Gastroesophageal sphincter (tissue), 4 donors: ENCODE results near the gene TSC22D4. TPM values are rescaled to one million over a fixed set of nuclear protein-coding genes. Genes with fewer than 3 reads are reported as not detected.
A peak's percentile ranks its signal among the peaks of the same experiment; 100 is the strongest.

Source experiments
- ATAC-seq: fragments of 150-250 bp; one replicate; pipeline ENCODE4 v1.9.1; 2016; ENCODE audit warnings: mild to moderate bottlenecking, moderate library complexity
- H3K27ac ChIP-seq, 4 donors: fragments of 200-600 bp; sonication (generic) in 3 of 4; 1 replicate in 3 of 4; 2 replicates in 1 of 4; pipeline ENCODE4 v1.5.1; 2016 to 2019
- H3K27me3 ChIP-seq: fragments of 200-600 bp; sonication (generic); one replicate; pipeline ENCODE4 v1.5.1; 2019
- H3K36me3 ChIP-seq, 2 donors: fragments of 200-600 bp; sonication (generic); one replicate each; pipeline ENCODE4 v1.5.1; 2019; ENCODE audit warnings: control low read depth in 1 of 2
- H3K4me1 ChIP-seq, 3 donors: fragments of 200-600 bp; sonication (generic); 1 replicate in 2 of 3; 2 replicates in 1 of 3; pipeline ENCODE4 v1.5.1; 2016 to 2019; ENCODE audit warnings: control low read depth in 2 of 3
- H3K4me3 ChIP-seq, 2 donors: fragments of 200-600 bp; sonication (generic); one replicate each; pipeline ENCODE4 v1.5.1; 2019; ENCODE audit warnings: mild to moderate bottlenecking in 1 of 2, moderate library complexity in 1 of 2
- H3K9me3 ChIP-seq, 3 donors: fragments of 200-600 bp; sonication (generic); one replicate each; pipeline ENCODE4 v1.5.1; 2017 to 2019; ENCODE audit warnings: control low read depth in 2 of 3
- EP300 ChIP-seq: sonication (generic); formaldehyde crosslinking; IDR thresholded peaks from one replicate; pipeline ENCODE4 v1.6.1; 2017; ENCODE audit warnings: antibody characterized with exemption, mild to moderate bottlenecking
- POLR2A ChIP-seq, 2 donors: fragments of 450-650 bp; IDR thresholded peaks; one replicate each; pipeline ENCODE4 v1.6.1; 2017; ENCODE audit warnings: antibody characterized with exemption in 2 of 2, mild to moderate bottlenecking in 2 of 2, moderate library complexity in 1 of 2
- POLR2AphosphoS5 ChIP-seq: sonication (generic); formaldehyde crosslinking; IDR thresholded peaks from one replicate; pipeline ENCODE4 v1.6.1; 2017; ENCODE audit warnings: antibody characterized with exemption
- WGBS, 2 donors: methylation state at CpG; one replicate each; pipeline ENCODE4 v1.1.5; 2018; ENCODE audit warnings: low coverage in 1 of 2; 5-methylcytosine and 5-hydroxymethylcytosine counted together
- total RNA-seq, 4 donors: library from RNA; depleted of rRNA; stranded (reverse); fragments of >200 nt; gene quantifications; one replicate each; pipeline ENCODE4 v1.1.0, GENCODE V29; 2016
- TF ChIP-seq, protein P1 (sequence below), 4 experiments: fragments of 200-600 bp in 2 of 4; fragments of 450-650 bp in 2 of 4; sonication (generic) in 1 of 4; IDR thresholded peaks; one replicate each; pipeline ENCODE4 v1.5.1; 2017 to 2019; ENCODE audit warnings: antibody characterized with exemption in 4 of 4, mild to moderate bottlenecking in 2 of 4, moderate library complexity in 2 of 4

Gene TSC22D4
- total RNA-seq, 4 donors from 2014 or later: 20.2 to 38.1 (median 26.1) TPM

DNA sequence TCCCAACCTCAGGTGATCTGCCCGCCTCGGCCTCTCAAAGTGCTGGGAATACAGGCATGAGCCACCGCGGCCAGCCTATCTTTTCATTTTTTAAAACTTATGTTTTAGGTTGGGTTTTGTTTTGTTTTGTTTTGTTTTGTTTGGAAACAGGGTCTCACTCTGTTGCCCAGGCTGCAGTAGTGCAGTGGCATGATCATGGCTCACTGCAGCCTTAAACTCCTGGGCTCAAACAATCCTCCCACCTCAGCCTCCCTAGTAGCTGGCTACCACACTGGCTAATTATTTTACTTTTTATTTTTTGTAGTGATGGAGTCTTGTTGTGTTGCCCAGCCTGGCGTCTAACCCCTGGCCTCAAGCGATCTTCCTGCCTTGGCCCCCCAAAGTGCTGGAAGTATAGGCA lies 40.6 kb upstream of the TSC22D4 start:
- Histone ChIP-seq H3K4me3 (no peak overlapping the region), H3K27ac (no peak overlapping the region), H3K9me3 (no peaks in the 10 kb centered on the region), H3K4me1 (peaks cover 0 to 11% (median 0%) of the 10 kb centered on the region in 3 donors), H3K36me3 (no peaks in the 10 kb centered on the region), H3K27me3 (peaks cover 4% of the 10 kb centered on the region)
- no peak for TF ChIP-seq POLR2AphosphoS5
- TF ChIP-seq POLR2A (IDR thresholded peaks at IDR 0.05): no peak
- TF ChIP-seq, protein P1, sequence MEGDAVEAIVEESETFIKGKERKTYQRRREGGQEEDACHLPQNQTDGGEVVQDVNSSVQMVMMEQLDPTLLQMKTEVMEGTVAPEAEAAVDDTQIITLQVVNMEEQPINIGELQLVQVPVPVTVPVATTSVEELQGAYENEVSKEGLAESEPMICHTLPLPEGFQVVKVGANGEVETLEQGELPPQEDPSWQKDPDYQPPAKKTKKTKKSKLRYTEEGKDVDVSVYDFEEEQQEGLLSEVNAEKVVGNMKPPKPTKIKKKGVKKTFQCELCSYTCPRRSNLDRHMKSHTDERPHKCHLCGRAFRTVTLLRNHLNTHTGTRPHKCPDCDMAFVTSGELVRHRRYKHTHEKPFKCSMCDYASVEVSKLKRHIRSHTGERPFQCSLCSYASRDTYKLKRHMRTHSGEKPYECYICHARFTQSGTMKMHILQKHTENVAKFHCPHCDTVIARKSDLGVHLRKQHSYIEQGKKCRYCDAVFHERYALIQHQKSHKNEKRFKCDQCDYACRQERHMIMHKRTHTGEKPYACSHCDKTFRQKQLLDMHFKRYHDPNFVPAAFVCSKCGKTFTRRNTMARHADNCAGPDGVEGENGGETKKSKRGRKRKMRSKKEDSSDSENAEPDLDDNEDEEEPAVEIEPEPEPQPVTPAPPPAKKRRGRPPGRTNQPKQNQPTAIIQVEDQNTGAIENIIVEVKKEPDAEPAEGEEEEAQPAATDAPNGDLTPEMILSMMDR (IDR thresholded peaks at IDR 0.05): no peak
- TF ChIP-seq EP300: no peak
- no peak for ATAC-seq
- 86 to 90% methylated on average over 5 to 6 of the region's 6 CpGs for WGBS, 2 donors

DNA sequence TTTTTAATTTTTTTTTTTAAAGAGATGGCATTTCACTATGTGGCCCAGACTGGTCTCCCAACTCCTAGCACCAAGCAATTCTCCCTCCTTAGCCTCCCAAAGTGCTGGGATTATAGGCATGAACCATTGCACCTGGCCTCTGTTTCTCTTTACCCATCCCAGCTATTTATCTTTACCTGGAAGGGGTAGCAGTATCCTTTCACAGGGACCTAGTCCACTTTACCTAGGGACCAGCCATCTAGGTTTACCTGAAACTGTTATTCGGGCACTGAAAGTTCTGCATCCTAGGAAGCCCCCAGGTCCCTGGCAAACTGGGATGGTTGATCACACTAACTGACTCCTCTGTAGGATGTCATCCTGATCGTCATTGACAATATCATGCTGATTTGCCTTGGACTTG lies 38.3 kb upstream of the TSC22D4 start:
- Histone ChIP-seq H3K4me3 (no peak overlapping the region), H3K27ac (no peak overlapping the region), H3K36me3 (no peaks in the 10 kb centered on the region), H3K27me3 (no peaks in the 10 kb centered on the region), H3K4me1 (peaks cover 0 to 11% (median 0%) of the 10 kb centered on the region in 3 donors), H3K9me3 (no peaks in the 10 kb centered on the region)
- no peak for TF ChIP-seq EP300
- no peak for TF ChIP-seq POLR2AphosphoS5
- no peak for TF ChIP-seq POLR2A (IDR thresholded peaks at IDR 0.05)
- TF ChIP-seq, protein P1 (IDR thresholded peaks at IDR 0.05): no peak
- 80 to 83% methylated on average over 2 of the region's 2 CpGs for WGBS, 2 donors
- ATAC-seq: no peak

DNA sequence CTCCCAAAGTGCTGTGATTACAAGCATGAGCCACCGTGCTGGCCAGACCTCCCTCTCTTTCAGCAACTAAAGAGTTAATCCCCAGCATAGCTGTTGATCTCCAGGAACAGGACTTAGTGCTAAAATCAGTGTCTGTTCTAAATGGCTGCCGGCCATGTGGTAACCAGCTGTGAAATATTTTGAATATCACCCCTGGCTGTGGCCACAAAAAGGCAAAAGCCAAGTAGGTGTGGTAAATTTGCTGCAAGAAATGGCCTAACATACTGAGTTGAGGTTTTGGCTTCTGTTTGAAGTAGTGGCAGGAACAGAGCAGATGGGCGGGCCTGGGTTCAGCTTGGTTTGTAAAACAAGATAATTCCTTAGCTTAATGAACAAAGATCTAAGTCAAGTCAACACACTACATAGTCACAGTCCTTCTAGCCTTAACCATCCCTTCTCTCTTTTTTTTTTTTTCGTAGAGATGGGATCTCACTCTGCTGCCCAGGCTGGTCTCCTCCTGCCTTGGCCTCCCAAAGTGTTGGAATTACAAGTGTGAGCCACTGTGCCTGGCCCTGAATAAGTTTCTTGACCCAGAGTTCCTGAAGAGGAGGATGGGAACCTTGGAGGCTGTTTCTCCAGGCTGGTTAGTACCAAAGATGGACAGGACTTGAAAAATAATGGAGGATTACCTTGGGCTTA lies 37.3 kb upstream of the TSC22D4 start:
- Histone ChIP-seq H3K27ac (peak overlapping the region in 2 of 4 donors; percentile 24 to 44), H3K4me3 (no peak overlapping the region), H3K4me1 (peaks cover 0 to 11% (median 0%) of the 10 kb centered on the region in 3 donors), H3K36me3 (no peaks in the 10 kb centered on the region), H3K9me3 (no peaks in the 10 kb centered on the region), H3K27me3 (no peaks in the 10 kb centered on the region)
- WGBS, 2 donors: 56 to 67% methylated on average over 2 of the region's 4 CpGs
- peak; percentile 85 for ATAC-seq
- peak; percentile 22 for TF ChIP-seq POLR2AphosphoS5
- TF ChIP-seq, protein P1 (IDR thresholded peaks at IDR 0.05): no peak

DNA sequence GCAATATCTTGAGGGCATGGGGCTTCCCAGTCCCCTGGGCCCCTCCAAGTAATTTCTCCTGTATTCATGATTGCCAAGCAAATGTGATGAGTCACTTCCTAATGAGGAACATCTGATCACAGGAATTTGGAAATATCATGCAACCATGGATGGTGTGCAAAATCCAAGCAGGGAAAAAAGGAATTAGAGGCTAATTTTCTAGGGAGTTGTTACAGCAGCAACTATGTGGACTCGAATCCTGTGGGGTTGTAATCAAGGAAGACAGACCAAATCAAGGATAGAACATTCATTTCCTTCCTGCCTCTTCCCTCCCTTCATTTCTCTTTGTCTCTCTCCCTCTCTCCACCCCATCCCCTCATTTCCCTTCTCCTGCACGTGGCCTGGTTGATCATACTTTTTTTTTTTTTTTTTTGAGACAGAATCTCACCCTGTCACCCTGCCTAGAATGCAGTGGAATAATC lies 36.1 kb upstream of the TSC22D4 start:
- peak; percentile 48 for TF ChIP-seq POLR2AphosphoS5
- TF ChIP-seq, protein P1 (IDR thresholded peaks at IDR 0.05): no peak
- Histone ChIP-seq H3K9me3 (no peaks in the 10 kb centered on the region), H3K36me3 (no peaks in the 10 kb centered on the region), H3K4me3 (no peak overlapping the region), H3K27ac (peak overlapping the region in 1 of 4 donors; percentile 43), H3K27me3 (no peaks in the 10 kb centered on the region), H3K4me1 (peaks cover 0 to 11% (median 0%) of the 10 kb centered on the region in 3 donors)
- peak; percentile 68 for ATAC-seq
- 24 to 57% methylated on average over 1 to 2 of the region's 2 CpGs for WGBS, 2 donors

DNA sequence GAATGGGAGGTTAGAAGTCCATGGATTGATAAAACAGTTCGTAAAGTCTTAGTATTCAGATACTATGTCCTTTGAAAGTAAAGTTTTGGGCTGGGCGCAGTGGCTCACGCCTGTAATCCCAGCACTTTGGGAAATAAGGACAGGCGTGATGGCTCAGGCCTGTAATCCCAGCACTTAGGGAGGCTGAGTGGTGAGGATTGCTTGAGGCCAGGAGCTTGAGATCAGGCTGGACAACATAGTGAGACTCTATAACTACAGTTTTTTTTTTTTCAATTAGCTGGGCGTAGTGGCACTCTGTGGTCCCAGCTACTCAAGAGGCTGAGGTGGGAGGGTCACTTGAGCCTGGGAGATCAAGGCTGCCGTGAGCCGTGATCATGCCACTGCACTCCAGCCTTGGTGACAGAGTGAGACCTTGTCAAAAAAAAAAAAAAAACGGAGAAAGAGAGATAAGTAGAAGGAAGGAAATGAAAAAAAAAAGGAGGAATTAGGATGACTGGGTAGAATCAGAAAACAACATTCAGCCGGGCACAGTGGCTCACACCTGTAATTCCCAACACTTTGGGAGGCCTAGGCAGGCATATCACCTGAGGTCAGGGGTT lies 34.3 kb upstream of the TSC22D4 start:
- Histone ChIP-seq H3K27ac (no peak overlapping the region), H3K27me3 (peaks cover 11% of the 10 kb centered on the region), H3K4me1 (peaks cover 0 to 11% (median 0%) of the 10 kb centered on the region in 3 donors), H3K9me3 (no peaks in the 10 kb centered on the region), H3K4me3 (no peak overlapping the region), H3K36me3 (no peaks in the 10 kb centered on the region)
- TF ChIP-seq EP300: no peak
- TF ChIP-seq POLR2AphosphoS5: no peak
- ATAC-seq: no peak
- 83% methylated on average over 1 to 8 of the region's 9 CpGs for WGBS, 2 donors
